Nephron (organoid): Measurements from ENCODE around the gene BRSK2.

Experiments used
- H3K27ac Mint-ChIP-seq, 3 experiments: 2 replicates each; pipeline ENCODE4 v1.8.0; 2020; ENCODE audit warnings: mixed read lengths in 3 of 3, mild to moderate bottlenecking in 2 of 3, moderate library complexity in 1 of 3
- H3K27me3 Mint-ChIP-seq: 2 replicates; pipeline ENCODE4 v1.8.0; 2021; ENCODE audit warnings: low read depth, mild to moderate bottlenecking, moderate library complexity, mixed read lengths
- H3K36me3 Mint-ChIP-seq: 2 replicates; pipeline ENCODE4 v1.8.0; 2020; ENCODE audit warnings: low read depth, mixed read lengths
- H3K4me1 Mint-ChIP-seq: 2 replicates; pipeline ENCODE4 v1.8.0; 2020; ENCODE audit warnings: mixed read lengths
- H3K4me3 Mint-ChIP-seq, 3 experiments: 2 replicates each; pipeline ENCODE4 v1.8.0; 2020; ENCODE audit warnings: mild to moderate bottlenecking in 3 of 3, mixed read lengths in 3 of 3, moderate library complexity in 2 of 3
- H3K9me3 Mint-ChIP-seq: 2 replicates; pipeline ENCODE4 v1.8.0; 2020; ENCODE audit warnings: mixed read lengths
- CTCF ChIP-seq, 3 experiments: fragments of 200-600 bp; sonication (generic); IDR thresholded peaks; one replicate each; pipeline ENCODE4 v1.5.0; 2021; ENCODE audit warnings: antibody characterized with exemption in 3 of 3; ENCODE audit not compliant: unreplicated experiment in 3 of 3

The BRSK2 gene

GRCh38 chr11:1371836-1372465 lies 17.8 kb upstream of the BRSK2 start:
- no peak overlapping the region for H3K27ac Mint-ChIP-seq
- H3K9me3 Mint-ChIP-seq = peaks cover 4% of the 10 kb centered on the region
- TF ChIP-seq CTCF (IDR thresholded peaks at IDR 0.05; ENCODE audit: unreplicated experiment in 3 of 3) = no peak
- no peak overlapping the region for H3K4me3 Mint-ChIP-seq
- H3K27me3 Mint-ChIP-seq = peaks cover 5% of the 10 kb centered on the region
- no peaks in the 10 kb centered on the region for H3K36me3 Mint-ChIP-seq
- H3K4me1 Mint-ChIP-seq = no peaks in the 10 kb centered on the region

- no peaks in the 10 kb centered on the region for H3K4me1 Mint-ChIP-seq
- H3K27me3 Mint-ChIP-seq = peaks cover 10% of the 10 kb centered on the region
- no peak overlapping the region for H3K27ac Mint-ChIP-seq
- TF ChIP-seq CTCF (IDR thresholded peaks at IDR 0.05; ENCODE audit: unreplicated experiment in 3 of 3) = no peak
- H3K9me3 Mint-ChIP-seq = peaks cover 3% of the 10 kb centered on the region
- H3K4me3 Mint-ChIP-seq = no peak overlapping the region
- H3K36me3 Mint-ChIP-seq = no peaks in the 10 kb centered on the region
Measured at GRCh38 chr11:1372660-1373059, 17.1 kb upstream of the BRSK2 start.

- H3K27me3 Mint-ChIP-seq = peaks cover 10% of the 10 kb centered on the region
- no peak overlapping the region for H3K27ac Mint-ChIP-seq
- no peak for TF ChIP-seq CTCF (IDR thresholded peaks at IDR 0.05; ENCODE audit: unreplicated experiment in 3 of 3)
- H3K9me3 Mint-ChIP-seq = peaks cover 2% of the 10 kb centered on the region
- no peaks in the 10 kb centered on the region for H3K36me3 Mint-ChIP-seq
- no peaks in the 10 kb centered on the region for H3K4me1 Mint-ChIP-seq
- no peak overlapping the region for H3K4me3 Mint-ChIP-seq
Measured at GRCh38 chr11:1373536-1374214, 16.1 kb upstream of the BRSK2 start.

GRCh38 chr11:1375161-1375954 lies 14.4 kb upstream of the BRSK2 start:
- H3K27me3 Mint-ChIP-seq = peaks cover 13% of the 10 kb centered on the region
- H3K4me3 Mint-ChIP-seq = no peak overlapping the region
- peaks cover 4% of the 10 kb centered on the region for H3K9me3 Mint-ChIP-seq
- no peaks in the 10 kb centered on the region for H3K36me3 Mint-ChIP-seq
- no peak overlapping the region for H3K27ac Mint-ChIP-seq
- no peak for TF ChIP-seq CTCF (IDR thresholded peaks at IDR 0.05; ENCODE audit: unreplicated experiment in 3 of 3)
- H3K4me1 Mint-ChIP-seq = no peaks in the 10 kb centered on the region

GRCh38 chr11:1375955-1376258 lies 13.8 kb upstream of the BRSK2 start:
- Mint-ChIP-seq H3K27ac (no peak overlapping the region), H3K27me3 (peaks cover 16% of the 10 kb centered on the region), H3K4me3 (no peak overlapping the region), H3K4me1 (no peaks in the 10 kb centered on the region), H3K36me3 (no peaks in the 10 kb centered on the region), H3K9me3 (peaks cover 4% of the 10 kb centered on the region)
- TF ChIP-seq CTCF (IDR thresholded peaks at IDR 0.05; ENCODE audit: unreplicated experiment in 3 of 3) = no peak
